Mesodermal cell (in vitro differentiated cells): Measurements from ENCODE around the gene INPPL1.

Experiments
- H3K27ac ChIP-seq: 2 replicates; pipeline ENCODE4 v1.7.0; 2013; ENCODE audit warnings: mild to moderate bottlenecking, low read depth, low read length, moderate library complexity; ENCODE audit not compliant: severe bottlenecking
- H3K36me3 ChIP-seq: 2 replicates; pipeline ENCODE4 v1.7.1; 2013; ENCODE audit warnings: mild to moderate bottlenecking, low read length, moderate library complexity; ENCODE audit not compliant: control insufficient read depth, insufficient read depth
- H3K4me1 ChIP-seq: one replicate; pipeline ENCODE4 v1.7.1; 2013; ENCODE audit warnings: mild to moderate bottlenecking, low read length; ENCODE audit not compliant: insufficient read depth, control insufficient read depth, poor library complexity, severe bottlenecking
- H3K4me3 ChIP-seq: 2 replicates; pipeline ENCODE4 v1.7.0; 2013; ENCODE audit warnings: low read length, control low read depth, mild to moderate bottlenecking; ENCODE audit not compliant: insufficient read depth, poor library complexity, severe bottlenecking; ENCODE audit errors: extremely low read depth
- H3K9me3 ChIP-seq: 2 replicates; pipeline ENCODE4 v1.7.1; 2013; ENCODE audit warnings: mild to moderate bottlenecking, low read length, moderate library complexity; ENCODE audit not compliant: control insufficient read depth
- WGBS, 2 experiments: methylation state at CpG; one replicate each; pipeline ENCODE4 v1.1.5; 2013; ENCODE audit warnings: missing lambda C conversion rate in 2 of 2; ENCODE audit not compliant: insufficient coverage in 2 of 2; 5-methylcytosine and 5-hydroxymethylcytosine counted together

The INPPL1 gene

GRCh38 chr11:72271980-72272379 lies 47.4 kb downstream of the INPPL1 start:
- WGBS, 2 experiments, result 86% methylated on average over 1 of the region's 1 CpG; no CpG with 5 or more reads in 1 of the 2 experiments
- no peak overlapping the region for H3K27ac ChIP-seq
- no peaks in the 10 kb centered on the region for H3K9me3 ChIP-seq
- H3K4me3 ChIP-seq, result no peak overlapping the region
- H3K4me1 ChIP-seq, result no peaks in the 10 kb centered on the region
- no peaks in the 10 kb centered on the region for H3K36me3 ChIP-seq

- peaks cover 4% of the 10 kb centered on the region for H3K4me1 ChIP-seq
- no peak overlapping the region for H3K4me3 ChIP-seq
- no peaks in the 10 kb centered on the region for H3K9me3 ChIP-seq
- WGBS, 2 experiments, result 100% methylated on average over 3 of the region's 6 CpGs
- H3K36me3 ChIP-seq, result no peaks in the 10 kb centered on the region
- no peak overlapping the region for H3K27ac ChIP-seq
These were observed 49.9 kb downstream of the INPPL1 start for GRCh38 chr11:72274435-72274834.

GRCh38 chr11:72278905-72279304 lies 54.3 kb downstream of the INPPL1 start:
- Histone ChIP-seq H3K36me3 (no peaks in the 10 kb centered on the region), H3K27ac (no peak overlapping the region), H3K4me1 (peaks cover 5% of the 10 kb centered on the region), H3K9me3 (no peaks in the 10 kb centered on the region), H3K4me3 (no peak overlapping the region)

GRCh38 chr11:72280037-72280436 lies 55.5 kb downstream of the INPPL1 start:
- Histone ChIP-seq H3K4me1 (peaks cover 5% of the 10 kb centered on the region), H3K27ac (no peak overlapping the region)

GRCh38 chr11:72280726-72281315 lies 56.3 kb downstream of the INPPL1 start:
- H3K4me3 ChIP-seq, result no peak overlapping the region
- no peak overlapping the region for H3K27ac ChIP-seq
- 95 to 98% methylated on average over 20 to 22 of the region's 24 CpGs for WGBS, 2 experiments
- H3K4me1 ChIP-seq, result peaks cover 5% of the 10 kb centered on the region
- H3K36me3 ChIP-seq, result no peaks in the 10 kb centered on the region
- no peaks in the 10 kb centered on the region for H3K9me3 ChIP-seq

More at GRCh38 chr11:72280037-72280436, 55.5 kb downstream of the INPPL1 start:
- Histone ChIP-seq H3K9me3 (no peaks in the 10 kb centered on the region), H3K4me3 (no peak overlapping the region), H3K36me3 (no peaks in the 10 kb centered on the region)
- WGBS, 2 experiments, result 95 to 99% methylated on average over 10 to 12 of the region's 12 CpGs

GRCh38 chr11:72283947-72284346 lies 59.4 kb downstream of the INPPL1 start:
- no peak overlapping the region for H3K27ac ChIP-seq
- no peaks in the 10 kb centered on the region for H3K9me3 ChIP-seq
- peaks cover 5% of the 10 kb centered on the region for H3K4me1 ChIP-seq
- no peaks in the 10 kb centered on the region for H3K36me3 ChIP-seq
- no peak overlapping the region for H3K4me3 ChIP-seq
- 89 to 100% methylated on average over 2 of the region's 2 CpGs for WGBS, 2 experiments

GRCh38 chr11:72287293-72287692 lies 62.7 kb downstream of the INPPL1 start:
- H3K4me3 ChIP-seq, result no peak overlapping the region
- no peak overlapping the region for H3K27ac ChIP-seq
- H3K9me3 ChIP-seq, result no peaks in the 10 kb centered on the region
- no peaks in the 10 kb centered on the region for H3K36me3 ChIP-seq
- no peaks in the 10 kb centered on the region for H3K4me1 ChIP-seq
- WGBS, 2 experiments, result 100% methylated on average over 1 of the region's 2 CpGs; no CpG with 5 or more reads in 1 of the 2 experiments
